ENCODE measurements around the gene HIPK3.
A peak's percentile ranks its signal among the peaks of the same experiment; 100 is the strongest.

Gene HIPK3

DNA sequence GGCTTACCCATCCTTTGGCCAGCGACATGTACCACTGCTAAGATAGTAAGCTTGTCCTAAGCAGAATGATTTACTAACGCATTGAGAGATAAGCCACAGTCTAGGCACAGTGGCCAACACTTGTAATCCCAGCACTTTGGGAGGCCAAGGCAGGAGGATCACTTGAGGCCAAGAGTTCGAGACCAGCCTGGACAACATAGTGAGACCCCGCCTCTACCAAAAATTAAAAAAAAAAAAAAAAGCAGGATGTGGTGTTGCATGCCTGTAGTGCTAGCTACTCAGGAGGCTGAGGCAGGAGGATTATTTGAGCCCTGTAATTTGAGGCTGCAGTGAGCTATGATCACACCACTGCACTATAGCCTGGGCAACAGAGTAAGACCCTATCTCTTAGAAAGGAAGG is 93.1 kb downstream of the HIPK3 start:
- Histone ChIP-seq H3K9ac (ENCODE audit: low read depth, low read length) (no peak overlapping the region), H3K79me2 (ENCODE audit: insufficient read depth, low read length) (no peaks in the 10 kb centered on the region), H3K36me3 (ENCODE audit: insufficient read depth, low read length) (peaks cover 92% of the 10 kb centered on the region)

DNA sequence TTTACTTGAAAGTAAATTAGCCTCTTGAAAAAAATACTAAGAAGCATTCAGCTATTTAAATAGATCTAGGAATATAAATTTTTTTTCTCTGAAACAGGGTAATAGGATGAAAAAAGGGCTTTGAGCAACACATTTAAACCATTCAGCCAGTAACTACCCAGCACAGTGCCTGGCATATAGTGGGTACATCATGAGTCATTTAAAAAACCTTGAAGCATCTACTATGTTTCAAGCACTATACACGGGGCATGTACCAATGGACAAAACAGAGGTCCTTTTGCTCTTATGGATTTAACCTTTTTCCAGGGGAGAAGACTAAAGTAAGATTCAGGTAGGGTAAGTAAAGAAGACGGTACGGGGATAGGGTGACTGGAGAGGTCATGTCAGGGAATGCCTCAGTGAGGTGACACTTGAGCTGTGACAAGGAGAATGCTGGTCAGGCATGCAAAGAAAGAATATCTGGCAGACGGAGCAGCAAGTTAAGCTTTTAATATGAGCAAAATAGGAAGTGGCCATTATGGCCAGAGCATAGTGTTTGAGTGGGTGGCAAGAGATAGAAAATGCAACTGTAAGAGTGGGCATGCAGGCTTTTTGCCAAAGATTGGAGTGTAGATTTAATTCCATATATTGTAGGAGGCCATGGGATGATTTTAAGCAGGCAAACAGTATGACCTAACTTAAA is 101.1 kb downstream of the HIPK3 start:
- H3K9ac ChIP-seq (ENCODE audit: low read depth, low read length), result no peak overlapping the region
- H3K4me2 ChIP-seq (ENCODE audit: insufficient read depth, low read length), result no peak overlapping the region
- H3K9me3 ChIP-seq (ENCODE audit: insufficient read depth, low read length, severe bottlenecking), result no peaks in the 10 kb centered on the region
- TF ChIP-seq, protein P1, sequence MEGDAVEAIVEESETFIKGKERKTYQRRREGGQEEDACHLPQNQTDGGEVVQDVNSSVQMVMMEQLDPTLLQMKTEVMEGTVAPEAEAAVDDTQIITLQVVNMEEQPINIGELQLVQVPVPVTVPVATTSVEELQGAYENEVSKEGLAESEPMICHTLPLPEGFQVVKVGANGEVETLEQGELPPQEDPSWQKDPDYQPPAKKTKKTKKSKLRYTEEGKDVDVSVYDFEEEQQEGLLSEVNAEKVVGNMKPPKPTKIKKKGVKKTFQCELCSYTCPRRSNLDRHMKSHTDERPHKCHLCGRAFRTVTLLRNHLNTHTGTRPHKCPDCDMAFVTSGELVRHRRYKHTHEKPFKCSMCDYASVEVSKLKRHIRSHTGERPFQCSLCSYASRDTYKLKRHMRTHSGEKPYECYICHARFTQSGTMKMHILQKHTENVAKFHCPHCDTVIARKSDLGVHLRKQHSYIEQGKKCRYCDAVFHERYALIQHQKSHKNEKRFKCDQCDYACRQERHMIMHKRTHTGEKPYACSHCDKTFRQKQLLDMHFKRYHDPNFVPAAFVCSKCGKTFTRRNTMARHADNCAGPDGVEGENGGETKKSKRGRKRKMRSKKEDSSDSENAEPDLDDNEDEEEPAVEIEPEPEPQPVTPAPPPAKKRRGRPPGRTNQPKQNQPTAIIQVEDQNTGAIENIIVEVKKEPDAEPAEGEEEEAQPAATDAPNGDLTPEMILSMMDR (IDR thresholded peaks at IDR 0.05; ENCODE audit: borderline replicate concordance, extremely low read depth, low read length, poor library complexity, severe bottlenecking), result no peak
- no peak for TF ChIP-seq EZH2 (IDR thresholded peaks at IDR 0.05; ENCODE audit: borderline replicate concordance, low read depth, low read length, severe bottlenecking)
- H3K36me3 ChIP-seq (ENCODE audit: insufficient read depth, low read length), result peaks cover 21% of the 10 kb centered on the region
- DNase-seq (no peak), ATAC-seq (ENCODE audit: insufficient read depth, low read depth) (0 out of 3 replicates have a peak, but pooled peaks have one; percentile 32)
- 0 out of 2 replicates have a peak, but pooled peaks cover 3% of the 10 kb centered on the region for H3K4me1 ChIP-seq (ENCODE audit: insufficient read depth, low read length)
- H2AFZ ChIP-seq (ENCODE audit: low read depth, low read length), result no peak overlapping the region
- no peaks in the 10 kb centered on the region for H4K20me1 ChIP-seq (ENCODE audit: insufficient read depth, low read length)
- H3K27ac ChIP-seq (ENCODE audit: low read length), result no peak overlapping the region
- H3K27me3 ChIP-seq (ENCODE audit: insufficient read depth, low read length, poor library complexity), result no peaks in the 10 kb centered on the region
- no peak overlapping the region for H3K4me3 ChIP-seq (ENCODE audit: low read depth in 1 of 2, low read length in 2 of 2)
- H3K79me2 ChIP-seq (ENCODE audit: insufficient read depth, low read length), result no peaks in the 10 kb centered on the region

More for the DNA sequence above, 93.1 kb downstream of the HIPK3 start:
- Histone ChIP-seq H2AFZ (ENCODE audit: low read depth, low read length) (no peak overlapping the region), H3K4me3 (ENCODE audit: low read depth in 1 of 2, low read length in 2 of 2) (no peak overlapping the region), H3K4me1 (ENCODE audit: insufficient read depth, low read length) (no peaks in the 10 kb centered on the region), H3K27me3 (ENCODE audit: insufficient read depth, low read length, poor library complexity) (no peaks in the 10 kb centered on the region), H3K9me3 (ENCODE audit: insufficient read depth, low read length, severe bottlenecking) (no peaks in the 10 kb centered on the region), H4K20me1 (ENCODE audit: insufficient read depth, low read length) (0 out of 2 replicates have a peak, but pooled peaks cover 3% of the 10 kb centered on the region), H3K27ac (ENCODE audit: low read length) (no peak overlapping the region), H3K4me2 (ENCODE audit: insufficient read depth, low read length) (no peak overlapping the region)
- DNase-seq (no peak), ATAC-seq (ENCODE audit: insufficient read depth, low read depth) (no peak)
- TF ChIP-seq, protein P1 (IDR thresholded peaks at IDR 0.05; ENCODE audit: borderline replicate concordance, extremely low read depth, low read length, poor library complexity, severe bottlenecking), result no peak
- TF ChIP-seq EZH2 (IDR thresholded peaks at IDR 0.05; ENCODE audit: borderline replicate concordance, low read depth, low read length, severe bottlenecking), result no peak

DNA sequence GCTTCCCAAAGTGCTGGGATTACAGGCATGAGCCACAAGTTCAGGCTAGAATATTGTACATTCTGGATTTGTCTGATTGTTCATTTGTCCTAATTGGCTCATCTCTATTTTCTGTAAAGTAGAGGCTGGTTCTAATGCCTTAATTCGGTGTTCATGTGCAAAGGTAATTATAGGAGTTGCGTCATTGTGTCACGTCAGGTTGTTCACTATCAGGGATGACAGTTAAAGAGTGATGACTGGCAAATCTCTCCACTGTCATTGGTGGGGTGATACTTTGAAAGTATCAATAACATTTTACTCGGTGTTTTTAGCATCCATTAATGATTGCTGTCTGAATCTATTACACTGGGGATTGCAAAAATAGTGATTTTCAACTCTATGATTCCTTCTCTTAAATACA is 103.5 kb downstream of the HIPK3 start:
- Histone ChIP-seq H3K4me3 (ENCODE audit: low read depth in 1 of 2, low read length in 2 of 2) (no peak overlapping the region), H3K9me3 (ENCODE audit: insufficient read depth, low read length, severe bottlenecking) (no peaks in the 10 kb centered on the region), H3K79me2 (ENCODE audit: insufficient read depth, low read length) (no peaks in the 10 kb centered on the region), H2AFZ (ENCODE audit: low read depth, low read length) (no peak overlapping the region), H3K36me3 (ENCODE audit: insufficient read depth, low read length) (no peaks in the 10 kb centered on the region), H3K27ac (ENCODE audit: low read length) (no peak overlapping the region), H3K9ac (ENCODE audit: low read depth, low read length) (no peak overlapping the region), H3K4me1 (ENCODE audit: insufficient read depth, low read length) (0 out of 2 replicates have a peak, but pooled peaks cover 3% of the 10 kb centered on the region), H4K20me1 (ENCODE audit: insufficient read depth, low read length) (no peaks in the 10 kb centered on the region), H3K27me3 (ENCODE audit: insufficient read depth, low read length, poor library complexity) (peaks cover 4% of the 10 kb centered on the region), H3K4me2 (ENCODE audit: insufficient read depth, low read length) (no peak overlapping the region)
- DNase-seq (no peak), ATAC-seq (ENCODE audit: insufficient read depth, low read depth) (no peak)
- no peak for TF ChIP-seq EZH2 (IDR thresholded peaks at IDR 0.05; ENCODE audit: borderline replicate concordance, low read depth, low read length, severe bottlenecking)
- TF ChIP-seq, protein P1 (IDR thresholded peaks at IDR 0.05; ENCODE audit: borderline replicate concordance, extremely low read depth, low read length, poor library complexity, severe bottlenecking), result no peak
